Parathyroid adenoma (tissue), 2 donors: ENCODE data around the gene FAU.
A peak's percentile ranks its signal among the peaks of the same experiment; 100 is the strongest.
"Not testable (repeated sequence)": the region's sequence is repeated elsewhere in the genome, so short reads cannot be mapped to it uniquely, and the experiment has no call there.

Source experiments
- H2AFZ ChIP-seq: fragments of 300-600 bp; sonication (generic); one replicate; pipeline ENCODE4 v1.7.0; 2017; ENCODE audit warnings: antibody characterized with exemption, mild to moderate bottlenecking
- H3K27ac ChIP-seq: fragments of 300-600 bp; sonication (generic); one replicate; pipeline ENCODE4 v1.7.0; 2017
- H3K27me3 ChIP-seq: fragments of 300-600 bp; sonication (generic); one replicate; pipeline ENCODE4 v1.7.0; 2017; ENCODE audit warnings: low read length; ENCODE audit not compliant: control insufficient read depth, insufficient read depth
- H3K36me3 ChIP-seq: fragments of 300-600 bp; sonication (generic); one replicate; pipeline ENCODE4 v1.7.0; 2017; ENCODE audit warnings: low read length; ENCODE audit not compliant: control insufficient read depth, insufficient read depth
- H3K4me1 ChIP-seq: fragments of 300-600 bp; sonication (generic); one replicate; pipeline ENCODE4 v1.7.0; 2017; ENCODE audit warnings: control low read depth
- H3K4me2 ChIP-seq: fragments of 300-600 bp; sonication (generic); one replicate; pipeline ENCODE4 v1.7.0; 2017; ENCODE audit warnings: low read length
- H3K4me3 ChIP-seq: fragments of 300-600 bp; sonication (generic); one replicate; pipeline ENCODE4 v1.7.0; 2017; ENCODE audit warnings: low read depth, low read length
- H3K79me2 ChIP-seq: fragments of 300-600 bp; sonication (generic); one replicate; pipeline ENCODE4 v1.7.0; 2017; ENCODE audit warnings: control low read depth
- H3K9ac ChIP-seq: fragments of 300-600 bp; sonication (generic); one replicate; pipeline ENCODE4 v1.7.0; 2017; ENCODE audit warnings: mild to moderate bottlenecking
- H3K9me3 ChIP-seq: fragments of 300-600 bp; sonication (generic); one replicate; pipeline ENCODE4 v1.7.0; 2017; ENCODE audit warnings: low read length; ENCODE audit not compliant: control insufficient read depth
- CTCF ChIP-seq: fragments of 300-600 bp; sonication (generic); IDR thresholded peaks from one replicate; pipeline ENCODE4 v1.7.0; 2017; ENCODE audit warnings: antibody characterized with exemption, mild to moderate bottlenecking
- donor health status: primary hyperparathyroidism.

FAU gene

GRCh38 chr11:65150509-65151299 is 28.8 kb upstream of the FAU start:
- H3K36me3 ChIP-seq, result no peaks in the 10 kb centered on the region
- no peaks in the 10 kb centered on the region for H3K9me3 ChIP-seq
- TF ChIP-seq CTCF, result no peak
- H3K4me2 ChIP-seq, result no peak overlapping the region
- no peak overlapping the region for H3K9ac ChIP-seq
- peak overlapping the region; percentile 63 for H2AFZ ChIP-seq
- no peak overlapping the region for H3K4me3 ChIP-seq
- H3K79me2 ChIP-seq, result no peaks in the 10 kb centered on the region
- peak overlapping the region; percentile 20 for H3K27ac ChIP-seq
- H3K27me3 ChIP-seq, result no peaks in the 10 kb centered on the region
- H3K4me1 ChIP-seq, result no peaks in the 10 kb centered on the region

GRCh38 chr11:65150131-65150508 is 28.2 kb upstream of the FAU start:
- not testable (repeated sequence) for H3K9ac ChIP-seq, H3K9me3 ChIP-seq, H3K4me1 ChIP-seq, H3K79me2 ChIP-seq, H3K27me3 ChIP-seq, H3K36me3 ChIP-seq, H2AFZ ChIP-seq, H3K27ac ChIP-seq, H3K4me2 ChIP-seq, H3K4me3 ChIP-seq

GRCh38 chr11:65148657-65149056 is 26.7 kb upstream of the FAU start:
- Histone ChIP-seq H3K27me3 (no peaks in the 10 kb centered on the region), H3K36me3 (no peaks in the 10 kb centered on the region), H3K79me2 (no peaks in the 10 kb centered on the region), H3K9ac (no peak overlapping the region), H3K4me2 (no peak overlapping the region), H3K4me1 (no peaks in the 10 kb centered on the region), H3K4me3 (no peak overlapping the region), H3K27ac (no peak overlapping the region), H3K9me3 (no peaks in the 10 kb centered on the region), H2AFZ (no peak overlapping the region)
- no peak for TF ChIP-seq CTCF

DNA sequence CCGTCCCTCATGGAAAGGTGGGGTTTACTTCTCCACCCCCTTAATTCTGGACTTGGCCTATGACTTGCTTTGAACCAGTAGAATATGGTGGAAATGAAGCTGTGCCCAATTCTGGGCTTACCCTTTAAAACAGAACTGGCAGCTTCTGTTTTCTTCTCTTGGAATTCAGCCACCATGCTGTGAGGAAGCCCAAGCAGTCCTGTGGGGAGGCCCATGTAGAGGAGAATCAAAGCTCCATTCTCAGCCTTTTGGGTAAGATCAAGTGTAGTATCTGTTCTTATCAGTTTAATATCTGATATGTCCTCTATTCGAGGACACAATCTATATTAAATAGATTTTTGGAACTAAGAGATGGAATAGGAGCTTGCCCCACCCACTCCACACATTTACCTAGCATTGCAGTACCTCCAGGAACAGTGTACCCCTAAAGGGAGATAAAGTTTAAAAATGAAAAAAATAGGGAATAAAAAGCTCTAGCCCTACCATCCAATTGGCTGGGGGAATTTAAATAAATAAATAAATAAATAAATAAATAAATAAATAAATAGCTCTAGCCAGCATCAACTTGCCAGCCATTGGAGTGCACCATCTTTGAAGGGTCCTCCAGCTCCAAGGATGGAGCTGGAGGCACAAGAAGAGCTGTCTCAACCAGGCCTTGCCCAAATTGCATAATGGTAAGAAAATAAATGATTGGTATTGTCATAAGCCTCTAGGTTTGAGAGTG is 25.6 kb upstream of the FAU start:
- Histone ChIP-seq H3K9me3 (no peaks in the 10 kb centered on the region), H3K4me3 (no peak overlapping the region), H2AFZ (no peak overlapping the region), H3K79me2 (no peaks in the 10 kb centered on the region), H3K27ac (no peak overlapping the region), H3K27me3 (no peaks in the 10 kb centered on the region), H3K9ac (no peak overlapping the region), H3K36me3 (no peaks in the 10 kb centered on the region), H3K4me1 (no peaks in the 10 kb centered on the region), H3K4me2 (no peak overlapping the region)
- no peak for TF ChIP-seq CTCF

DNA sequence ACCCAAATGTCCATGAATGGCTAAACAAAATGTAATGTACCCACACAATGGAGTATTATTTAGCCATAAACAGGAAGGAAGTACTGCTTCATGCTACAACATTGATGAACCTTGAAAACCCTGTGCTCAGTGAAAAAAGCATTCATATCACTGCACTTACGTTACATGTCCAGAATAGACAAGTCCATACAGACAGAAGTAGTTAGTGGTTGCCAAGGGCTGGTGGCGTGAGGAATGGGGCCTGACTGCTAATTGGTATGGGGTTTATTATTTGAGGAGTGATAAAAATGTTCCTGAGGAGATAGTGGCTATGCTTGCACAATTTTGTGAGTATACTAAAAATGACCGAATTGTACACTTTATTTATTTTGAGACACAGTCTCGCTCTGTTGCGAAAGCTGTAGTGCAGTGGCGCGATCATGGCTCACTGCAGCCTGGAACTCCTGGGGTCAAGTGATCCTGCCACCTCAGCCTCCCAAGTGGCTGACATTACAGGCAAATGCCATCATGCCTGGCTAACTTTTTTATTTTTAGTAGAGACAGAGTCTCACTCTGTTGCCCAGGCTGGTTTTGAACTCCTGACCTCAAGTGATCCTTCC is 20.1 kb upstream of the FAU start:
- Histone ChIP-seq H3K4me3 (no peak overlapping the region), H3K4me1 (no peaks in the 10 kb centered on the region), H3K27ac (no peak overlapping the region), H3K36me3 (no peaks in the 10 kb centered on the region), H3K79me2 (no peaks in the 10 kb centered on the region), H3K9ac (no peak overlapping the region), H2AFZ (no peak overlapping the region), H3K9me3 (no peaks in the 10 kb centered on the region), H3K4me2 (no peak overlapping the region), H3K27me3 (no peaks in the 10 kb centered on the region)
- TF ChIP-seq CTCF, result no peak
